CD8-positive, alpha-beta memory T cell (primary cell): ENCODE results near the gene USP17L28. TPM values are rescaled to one million over a fixed set of nuclear protein-coding genes. Genes with fewer than 3 reads are reported as not detected.
A peak's percentile ranks its signal among the peaks of the same experiment; 100 is the strongest.
"Not testable (repeated sequence)": the region's sequence is repeated elsewhere in the genome, so short reads cannot be mapped to it uniquely, and the experiment has no call there.

Source experiments
- CTCF ChIA-PET: fragments of 350-600 bp; sonication (Branson Sonifier 250); formaldehyde crosslinking; loops from one replicate; lab custom pipeline; 2021; ENCODE audit warnings: antibody characterized with exemption; lab: Charles Lee
- POLR2A ChIA-PET: fragments of 350-600 bp; sonication (Branson Sonifier 250); formaldehyde crosslinking; loops from one replicate; lab custom pipeline; 2021; ENCODE audit warnings: antibody characterized with exemption; lab: Charles Lee
- DNase-seq, 5 donors: peaks; one replicate each; pipeline versions ENCODE4 v3.0.0 to v3.0.0-alpha.2; 2020 to 2022; ENCODE audit warnings: mixed read lengths in 1 of 5
- H3K27ac ChIP-seq: one replicate; pipeline ENCODE4 v1.7.0; 2013; ENCODE audit warnings: low read depth, mild to moderate bottlenecking, low read length, moderate library complexity
- H3K27me3 ChIP-seq: 2 replicates; pipeline ENCODE4 v1.7.0; 2013; ENCODE audit warnings: low read length, mild to moderate bottlenecking; ENCODE audit not compliant: insufficient read depth, poor library complexity, severe bottlenecking
- H3K36me3 ChIP-seq: 2 replicates; pipeline ENCODE4 v1.7.0; 2013; ENCODE audit warnings: mild to moderate bottlenecking, low read length, moderate library complexity; ENCODE audit not compliant: insufficient read depth
- H3K4me1 ChIP-seq: 2 replicates; pipeline ENCODE4 v1.7.0; 2013; ENCODE audit warnings: mild to moderate bottlenecking, low read length, moderate library complexity; ENCODE audit not compliant: insufficient read depth
- H3K4me3 ChIP-seq: 2 replicates; pipeline ENCODE4 v1.7.0; 2013; ENCODE audit warnings: mild to moderate bottlenecking, low read length
- H3K9me3 ChIP-seq: 2 replicates; pipeline ENCODE4 v1.7.0; 2013; ENCODE audit warnings: mild to moderate bottlenecking, low read length
- H3K27ac Mint-ChIP-seq, 8 donors: one replicate each; pipeline ENCODE4 v1.8.0; 2020 to 2021; ENCODE audit warnings: mixed read lengths in 8 of 8, mild to moderate bottlenecking in 6 of 8, inconsistent platforms in 3 of 8, moderate library complexity in 3 of 8
- H3K27me3 Mint-ChIP-seq, 2 donors: one replicate each; pipeline ENCODE4 v1.8.0; 2020 to 2021; ENCODE audit warnings: mixed read lengths in 2 of 2, mild to moderate bottlenecking in 1 of 2, moderate library complexity in 1 of 2
- H3K36me3 Mint-ChIP-seq, 3 donors: one replicate each; pipeline ENCODE4 v1.8.0; 2020 to 2021; ENCODE audit warnings: mixed read lengths in 3 of 3, inconsistent platforms in 1 of 3, mild to moderate bottlenecking in 1 of 3
- H3K4me1 Mint-ChIP-seq, 3 donors: one replicate each; pipeline ENCODE4 v1.8.0; 2020 to 2021; ENCODE audit warnings: mixed read lengths in 3 of 3, inconsistent platforms in 1 of 3, mild to moderate bottlenecking in 1 of 3
- H3K4me3 Mint-ChIP-seq, 7 donors: one replicate each; pipeline ENCODE4 v1.8.0; 2020 to 2021; ENCODE audit warnings: mixed read lengths in 7 of 7, mild to moderate bottlenecking in 6 of 7, moderate library complexity in 4 of 7, inconsistent platforms in 2 of 7
- H3K9me3 Mint-ChIP-seq, 5 donors: one replicate each; pipeline ENCODE4 v1.8.0; 2020 to 2022; ENCODE audit warnings: mixed read lengths in 5 of 5, mild to moderate bottlenecking in 3 of 5, moderate library complexity in 2 of 5, inconsistent platforms in 1 of 5
- polyA plus RNA-seq: library from polyadenylated mRNA; unstranded; fragments of 300-500 nt; fragmentation: Illumina TruSeq; gene quantifications from one replicate; pipeline ENCODE4 v1.2.3, GENCODE V29; 2021
- total RNA-seq, 2 experiments: library from RNA; stranded (reverse); gene quantifications; one replicate each; pipeline ENCODE4 v1.2.3, GENCODE V29; 2021

USP17L28 gene
- total and polyA plus RNA-seq, 3 experiments from 2014 or later = not detected

GRCh38 chr4:9362829-9363228, 14.1 kb downstream of the USP17L28 start, which contains the start of gene USP17L30:
USP17L30 (plus strand) TSS chr4:9363129; CDS start chr4:9363129, 0 bp downstream.
- DNase-seq, H3K4me1 ChIP-seq, H3K9me3 Mint-ChIP-seq, POLR2A ChIA-PET, H3K27me3 Mint-ChIP-seq, CTCF ChIA-PET, H3K27ac ChIP-seq, H3K4me3 Mint-ChIP-seq, H3K36me3 Mint-ChIP-seq, H3K36me3 ChIP-seq, H3K4me3 ChIP-seq, H3K27ac Mint-ChIP-seq, H3K9me3 ChIP-seq, H3K27me3 ChIP-seq, H3K4me1 Mint-ChIP-seq: not testable (repeated sequence)

GRCh38 chr4:9379881-9380280, 31.2 kb downstream of the USP17L28 start:
- H3K4me3 Mint-ChIP-seq, H3K27ac Mint-ChIP-seq, H3K27me3 ChIP-seq, H3K9me3 ChIP-seq, H3K4me3 ChIP-seq, H3K9me3 Mint-ChIP-seq, POLR2A ChIA-PET, H3K36me3 Mint-ChIP-seq, H3K4me1 ChIP-seq, H3K27ac ChIP-seq, H3K36me3 ChIP-seq, DNase-seq, H3K4me1 Mint-ChIP-seq, CTCF ChIA-PET, H3K27me3 Mint-ChIP-seq: not testable (repeated sequence)

- H3K27ac ChIP-seq, H3K36me3 ChIP-seq, H3K9me3 Mint-ChIP-seq, H3K9me3 ChIP-seq, H3K27ac Mint-ChIP-seq, H3K27me3 ChIP-seq, H3K4me3 ChIP-seq, H3K36me3 Mint-ChIP-seq, H3K27me3 Mint-ChIP-seq, H3K4me1 ChIP-seq, H3K4me1 Mint-ChIP-seq, POLR2A ChIA-PET, CTCF ChIA-PET: not testable (repeated sequence)
- H3K4me3 Mint-ChIP-seq = peak overlapping the region in 3 of 7 donors; percentile 3 to 46 (median 31)
- peak in 4 of 5 donors; percentile 19 to 63 (median 28) for DNase-seq
These were observed 32.4 kb downstream of the USP17L28 start for GRCh38 chr4:9381012-9381534.

GRCh38 chr4:9384126-9384525, 35.4 kb downstream of the USP17L28 start:
- Mint-ChIP-seq H3K27me3 (peaks cover 0 to 3% of the 10 kb centered on the region in 2 donors), H3K36me3 (no peaks in the 10 kb centered on the region), H3K9me3 (peaks cover 0 to 2% (median 0%) of the 10 kb centered on the region in 5 donors), H3K27ac (no peak overlapping the region), H3K4me1 (peaks cover 0 to 3% (median 0%) of the 10 kb centered on the region in 3 donors), H3K4me3 (no peak overlapping the region)
- no peaks in the 10 kb centered on the region for H3K27me3 ChIP-seq
- H3K36me3 ChIP-seq = no peaks in the 10 kb centered on the region
- no peak overlapping the region for H3K4me3 ChIP-seq
- POLR2A ChIA-PET = no interaction called here
- CTCF ChIA-PET = no interaction called here
- no peaks in the 10 kb centered on the region for H3K9me3 ChIP-seq
- DNase-seq = no peak
- H3K4me1 ChIP-seq = no peaks in the 10 kb centered on the region
- no peak overlapping the region for H3K27ac ChIP-seq

GRCh38 chr4:9389001-9389400, 40.3 kb downstream of the USP17L28 start:
- POLR2A ChIA-PET, H3K36me3 ChIP-seq, H3K36me3 Mint-ChIP-seq, H3K27ac ChIP-seq, H3K4me1 ChIP-seq, H3K4me3 Mint-ChIP-seq, DNase-seq, H3K27ac Mint-ChIP-seq, H3K4me3 ChIP-seq, H3K9me3 ChIP-seq, H3K4me1 Mint-ChIP-seq, H3K27me3 Mint-ChIP-seq, H3K9me3 Mint-ChIP-seq, H3K27me3 ChIP-seq, CTCF ChIA-PET: not testable (repeated sequence)

Other genes with a start within 250 kb of the USP17L28 start
- not detected for gene FAM90A26, start 178.5 kb upstream of the USP17L28 start, total RNA-seq
- not detected for gene FAM90A26, start 178.5 kb upstream of the USP17L28 start, polyA plus RNA-seq
- gene USP17L10, start 138.2 kb upstream of the USP17L28 start, total RNA-seq = not detected
- gene USP17L10, start 138.2 kb upstream of the USP17L28 start, polyA plus RNA-seq = not detected
- gene USP17L11, start 133.5 kb upstream of the USP17L28 start, total RNA-seq = under 1 TPM in 1 of 2 experiments, not detected in 1; 0.13 TPM
- gene USP17L11, start 133.5 kb upstream of the USP17L28 start, polyA plus RNA-seq = not detected
- gene USP17L12, start 128.7 kb upstream of the USP17L28 start, total RNA-seq = not detected
- not detected for gene USP17L12, start 128.7 kb upstream of the USP17L28 start, polyA plus RNA-seq
- gene USP17L13, start 124.0 kb upstream of the USP17L28 start, total RNA-seq = not detected
- not detected for gene USP17L13, start 124.0 kb upstream of the USP17L28 start, polyA plus RNA-seq
- not detected for gene USP17L15, start 114.5 kb upstream of the USP17L28 start, total RNA-seq
- not detected for gene USP17L15, start 114.5 kb upstream of the USP17L28 start, polyA plus RNA-seq
- not detected for gene USP17L17, start 105.0 kb upstream of the USP17L28 start, total RNA-seq
- not detected for gene USP17L17, start 105.0 kb upstream of the USP17L28 start, polyA plus RNA-seq
- not detected for gene USP17L18, start 100.3 kb upstream of the USP17L28 start, total RNA-seq
- not detected for gene USP17L18, start 100.3 kb upstream of the USP17L28 start, polyA plus RNA-seq
- not detected for gene USP17L19, start 95.5 kb upstream of the USP17L28 start, total RNA-seq
- not detected for gene USP17L19, start 95.5 kb upstream of the USP17L28 start, polyA plus RNA-seq
- gene USP17L20, start 90.8 kb upstream of the USP17L28 start, total RNA-seq = not detected
- not detected for gene USP17L20, start 90.8 kb upstream of the USP17L28 start, polyA plus RNA-seq
- not detected for gene USP17L21, start 86.0 kb upstream of the USP17L28 start, total RNA-seq
- gene USP17L21, start 86.0 kb upstream of the USP17L28 start, polyA plus RNA-seq = not detected
- gene USP17L22, start 81.3 kb upstream of the USP17L28 start, total RNA-seq = not detected
- gene USP17L22, start 81.3 kb upstream of the USP17L28 start, polyA plus RNA-seq = not detected
- not detected for gene USP17L24, start 23.7 kb upstream of the USP17L28 start, total RNA-seq
- gene USP17L24, start 23.7 kb upstream of the USP17L28 start, polyA plus RNA-seq = not detected
- not detected for gene USP17L25, start 19.0 kb upstream of the USP17L28 start, total RNA-seq
- gene USP17L25, start 19.0 kb upstream of the USP17L28 start, polyA plus RNA-seq = not detected
- not detected for gene USP17L26, start 14.2 kb upstream of the USP17L28 start, total RNA-seq
- not detected for gene USP17L26, start 14.2 kb upstream of the USP17L28 start, polyA plus RNA-seq
- not detected for gene USP17L5, start 9.5 kb upstream of the USP17L28 start, total RNA-seq
- gene USP17L5, start 9.5 kb upstream of the USP17L28 start, polyA plus RNA-seq = not detected
- not detected for gene USP17L27, start 4.7 kb upstream of the USP17L28 start, total RNA-seq
- not detected for gene USP17L27, start 4.7 kb upstream of the USP17L28 start, polyA plus RNA-seq
- not detected for gene USP17L29, start 4.7 kb downstream of the USP17L28 start, total RNA-seq
- not detected for gene USP17L29, start 4.7 kb downstream of the USP17L28 start, polyA plus RNA-seq
- gene USP17L30, start 14.2 kb downstream of the USP17L28 start, total RNA-seq = not detected
- gene USP17L30, start 14.2 kb downstream of the USP17L28 start, polyA plus RNA-seq = not detected
- not detected for gene DEFB131A, start 95.5 kb downstream of the USP17L28 start, total RNA-seq
- not detected for gene DEFB131A, start 95.5 kb downstream of the USP17L28 start, polyA plus RNA-seq